HG03108 (cell line): Measurements from ENCODE around the gene LETMD1.

Source experiments
- ATAC-seq: cut with Tn5 transposase; IDR thresholded peaks from one replicate; pipeline ENCODE4 v1.9.1; 2021; ENCODE audit warnings: moderate library complexity; ENCODE audit not compliant: unreplicated experiment

LETMD1 gene

GRCh38 chr12:51025338-51025835, 22.7 kb upstream of the LETMD1 start:
- no peak for ATAC-seq

- ATAC-seq: peak; percentile 88
Measured at GRCh38 chr12:51025836-51026638, 22.1 kb upstream of the LETMD1 start, which contains the start of gene SLC11A2. Gene SLC11A2 (minus strand): TSS chr12:51026384. CDS start chr12:51010728, 15,656 bp downstream.

- ATAC-seq: no peak
Measured at GRCh38 chr12:51027342-51027835, 20.7 kb upstream of the LETMD1 start.

- no peak for ATAC-seq
Measured at GRCh38 chr12:51028126-51028812, 19.9 kb upstream of the LETMD1 start.

GRCh38 chr12:51028813-51029150, 19.3 kb upstream of the LETMD1 start:
- ATAC-seq: no peak

- no peak for ATAC-seq
Measured at GRCh38 chr12:51033048-51033447, 15.1 kb upstream of the LETMD1 start.

GRCh38 chr12:51033457-51034089, 14.6 kb upstream of the LETMD1 start:
- no peak for ATAC-seq

- no peak for ATAC-seq
Measured at GRCh38 chr12:51036279-51036678, 11.8 kb upstream of the LETMD1 start.

- no peak for ATAC-seq
Measured at GRCh38 chr12:51048661-51049251, 629 bp downstream of the LETMD1 start.

GRCh38 chr12:51049525-51049924, 1.4 kb downstream of the LETMD1 start:
- no peak for ATAC-seq

- ATAC-seq: no peak
Measured at GRCh38 chr12:51051787-51052186, 3.7 kb downstream of the LETMD1 start.

GRCh38 chr12:51055060-51055459, 6.9 kb downstream of the LETMD1 start:
- no peak for ATAC-seq

- no peak for ATAC-seq
Measured at GRCh38 chr12:51056242-51056641, 8.1 kb downstream of the LETMD1 start.

GRCh38 chr12:51059086-51059485, 11.0 kb downstream of the LETMD1 start:
- no peak for ATAC-seq

GRCh38 chr12:51062631-51063397, 14.7 kb downstream of the LETMD1 start:
- ATAC-seq: no peak

GRCh38 chr12:51065530-51065929, 17.4 kb downstream of the LETMD1 start:
- no peak for ATAC-seq

- ATAC-seq: no peak
Measured at GRCh38 chr12:51067229-51067628, 19.1 kb downstream of the LETMD1 start.

- no peak for ATAC-seq
Measured at GRCh38 chr12:51067771-51068170, 19.6 kb downstream of the LETMD1 start.

GRCh38 chr12:51070004-51070403, 21.9 kb downstream of the LETMD1 start:
- ATAC-seq: no peak

GRCh38 chr12:51071663-51072062, 23.5 kb downstream of the LETMD1 start:
- no peak for ATAC-seq
